ENCODE data around the gene FAAP20. TPM values are rescaled to one million over a fixed set of nuclear protein-coding genes. Genes with fewer than 3 reads are reported as not detected.

The FAAP20 gene
- total RNA-seq, 1 donor, result 25.3 TPM

DNA sequence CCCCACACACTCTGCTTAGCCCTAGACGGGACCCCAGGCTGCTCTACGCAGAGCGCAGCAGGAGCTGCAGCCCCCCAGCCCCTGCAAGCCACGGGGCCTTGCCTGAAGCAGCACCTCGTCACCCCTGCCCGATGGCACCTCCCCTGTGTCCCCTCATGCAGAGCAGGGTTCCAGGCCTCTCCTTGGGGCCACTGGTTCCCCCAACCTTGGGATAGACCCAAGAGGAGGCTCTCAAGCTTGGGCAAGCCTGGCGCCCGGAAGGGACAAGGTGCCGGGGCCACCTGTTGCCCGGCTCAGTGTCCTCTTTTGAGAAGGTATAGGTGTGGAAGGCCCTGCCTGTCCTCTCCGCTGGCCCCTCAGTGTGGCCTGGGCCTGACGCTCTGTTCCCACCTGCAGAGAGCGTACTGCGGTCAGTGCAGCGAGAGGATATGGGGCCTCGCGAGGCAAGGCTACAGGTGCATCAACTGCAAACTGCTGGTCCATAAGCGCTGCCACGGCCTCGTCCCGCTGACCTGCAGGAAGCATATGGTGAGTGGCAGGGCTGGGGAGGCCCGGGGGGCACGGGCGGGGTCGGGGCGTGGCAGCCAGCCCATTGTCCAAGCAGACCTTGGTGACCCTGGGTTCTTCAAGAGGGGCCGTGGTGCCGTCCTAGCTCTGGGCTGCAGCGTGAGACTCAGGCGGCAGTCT lies 50.6 kb downstream of the FAAP20 start:
- no peak overlapping the region for H3K27ac ChIP-seq (ENCODE audit: low read depth, low read length)
- DNase-seq (ENCODE audit: insufficient read length, low spot score, missing footprints), result peak; percentile 71
- peaks cover 4% of the 10 kb centered on the region for H3K4me1 ChIP-seq (ENCODE audit: insufficient read depth, low read length)
- no peaks in the 10 kb centered on the region for H3K36me3 ChIP-seq (ENCODE audit: insufficient read depth, low read length)
- H3K4me3 ChIP-seq (ENCODE audit: insufficient read depth, low read length), result no peak overlapping the region
- no peaks in the 10 kb centered on the region for H3K79me2 ChIP-seq (ENCODE audit: insufficient read depth, low read length)
- TF ChIP-seq, protein P1, sequence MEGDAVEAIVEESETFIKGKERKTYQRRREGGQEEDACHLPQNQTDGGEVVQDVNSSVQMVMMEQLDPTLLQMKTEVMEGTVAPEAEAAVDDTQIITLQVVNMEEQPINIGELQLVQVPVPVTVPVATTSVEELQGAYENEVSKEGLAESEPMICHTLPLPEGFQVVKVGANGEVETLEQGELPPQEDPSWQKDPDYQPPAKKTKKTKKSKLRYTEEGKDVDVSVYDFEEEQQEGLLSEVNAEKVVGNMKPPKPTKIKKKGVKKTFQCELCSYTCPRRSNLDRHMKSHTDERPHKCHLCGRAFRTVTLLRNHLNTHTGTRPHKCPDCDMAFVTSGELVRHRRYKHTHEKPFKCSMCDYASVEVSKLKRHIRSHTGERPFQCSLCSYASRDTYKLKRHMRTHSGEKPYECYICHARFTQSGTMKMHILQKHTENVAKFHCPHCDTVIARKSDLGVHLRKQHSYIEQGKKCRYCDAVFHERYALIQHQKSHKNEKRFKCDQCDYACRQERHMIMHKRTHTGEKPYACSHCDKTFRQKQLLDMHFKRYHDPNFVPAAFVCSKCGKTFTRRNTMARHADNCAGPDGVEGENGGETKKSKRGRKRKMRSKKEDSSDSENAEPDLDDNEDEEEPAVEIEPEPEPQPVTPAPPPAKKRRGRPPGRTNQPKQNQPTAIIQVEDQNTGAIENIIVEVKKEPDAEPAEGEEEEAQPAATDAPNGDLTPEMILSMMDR (IDR thresholded peaks at IDR 0.05; ENCODE audit: extremely low read depth, low read depth, low read length), result no peak
- peaks cover 2% of the 10 kb centered on the region for H3K27me3 ChIP-seq (ENCODE audit: insufficient read depth, low read length)
- no peak overlapping the region for H3K4me2 ChIP-seq (ENCODE audit: insufficient read depth, low read length)
- no peak overlapping the region for H2AFZ ChIP-seq (ENCODE audit: low read length)
- H4K20me1 ChIP-seq (ENCODE audit: insufficient read depth, low read length), result no peaks in the 10 kb centered on the region
- no peaks in the 10 kb centered on the region for H3K9me3 ChIP-seq (ENCODE audit: low read depth, low read length)

DNA sequence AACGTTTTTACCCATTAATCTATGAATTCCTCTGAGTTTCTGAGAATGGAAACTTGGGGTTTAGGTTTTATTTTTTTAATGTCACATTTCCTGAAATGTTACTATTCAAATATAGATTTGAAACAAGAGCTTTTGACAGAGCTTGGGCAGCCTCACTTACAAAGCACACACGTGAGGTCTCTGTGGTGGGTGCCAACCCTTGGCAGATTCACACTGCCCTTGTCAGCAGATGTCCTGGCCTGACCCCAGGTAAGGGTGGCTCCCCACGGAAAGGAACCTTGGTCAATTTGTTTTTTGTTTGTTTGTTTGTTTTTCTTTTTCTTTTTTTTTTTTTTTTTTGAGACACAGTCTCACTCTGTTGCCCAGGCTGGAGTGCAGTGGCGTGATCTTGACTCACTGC lies 53.5 kb downstream of the FAAP20 start:
- peaks cover 14% of the 10 kb centered on the region for H3K27me3 ChIP-seq (ENCODE audit: insufficient read depth, low read length)
- TF ChIP-seq, protein P1 (IDR thresholded peaks at IDR 0.05; ENCODE audit: extremely low read depth, low read depth, low read length), result no peak
- DNase-seq (ENCODE audit: insufficient read length, low spot score, missing footprints), result peak; percentile 47

More for the DNA sequence above, 53.5 kb downstream of the FAAP20 start:
- H3K4me3 ChIP-seq (ENCODE audit: insufficient read depth, low read length), result no peak overlapping the region
- no peaks in the 10 kb centered on the region for H3K79me2 ChIP-seq (ENCODE audit: insufficient read depth, low read length)
- H3K36me3 ChIP-seq (ENCODE audit: insufficient read depth, low read length), result no peaks in the 10 kb centered on the region
- no peaks in the 10 kb centered on the region for H3K9me3 ChIP-seq (ENCODE audit: low read depth, low read length)
- no peaks in the 10 kb centered on the region for H4K20me1 ChIP-seq (ENCODE audit: insufficient read depth, low read length)
- H3K4me1 ChIP-seq (ENCODE audit: insufficient read depth, low read length), result peaks cover 4% of the 10 kb centered on the region
- H3K4me2 ChIP-seq (ENCODE audit: insufficient read depth, low read length), result no peak overlapping the region
- H2AFZ ChIP-seq (ENCODE audit: low read length), result no peak overlapping the region
- H3K27ac ChIP-seq (ENCODE audit: low read depth, low read length), result no peak overlapping the region

Other genes with a start within 250 kb of the FAAP20 start
- gene CFAP74, start 191.0 kb downstream of the FAAP20 start, total RNA-seq, result not detected in 2 replicates
- not detected in 2 replicates for gene GABRD, start 175.4 kb downstream of the FAAP20 start, total RNA-seq
- gene PRKCZ, start 144.4 kb downstream of the FAAP20 start, total RNA-seq, result 0.29 and 0.72 TPM in 2 replicates
- gene SKI, start 33.5 kb upstream of the FAAP20 start, total RNA-seq, result 48.9 TPM in 2 replicates
- gene MORN1, start 196.8 kb upstream of the FAAP20 start, total RNA-seq, result 12.4 and 13.4 TPM in 2 replicates
- 77.8 and 95.2 TPM in 2 replicates for gene RER1, start 197.1 kb upstream of the FAAP20 start, total RNA-seq
- gene PEX10, start 217.8 kb upstream of the FAAP20 start, total RNA-seq, result 33.9 and 34.7 TPM in 2 replicates

All from osteoblast (primary cell).